ENCODE results near the gene SCAMP4.

Gene SCAMP4, protein sequence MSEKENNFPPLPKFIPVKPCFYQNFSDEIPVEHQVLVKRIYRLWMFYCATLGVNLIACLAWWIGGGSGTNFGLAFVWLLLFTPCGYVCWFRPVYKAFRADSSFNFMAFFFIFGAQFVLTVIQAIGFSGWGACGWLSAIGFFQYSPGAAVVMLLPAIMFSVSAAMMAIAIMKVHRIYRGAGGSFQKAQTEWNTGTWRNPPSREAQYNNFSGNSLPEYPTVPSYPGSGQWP

GRCh38 chr19:1905110-1905862 is at the start of gene SCAMP4, which contains the start of gene ADAT3:
Gene SCAMP4 (plus strand): TSS chr19:1905399. CDS start chr19:1915020, 9,621 bp downstream.
Gene ADAT3 (plus strand): TSS chr19:1905399. CDS start chr19:1912048, 6,649 bp downstream.
- peak; percentile 96 for DNase-seq

DNA sequence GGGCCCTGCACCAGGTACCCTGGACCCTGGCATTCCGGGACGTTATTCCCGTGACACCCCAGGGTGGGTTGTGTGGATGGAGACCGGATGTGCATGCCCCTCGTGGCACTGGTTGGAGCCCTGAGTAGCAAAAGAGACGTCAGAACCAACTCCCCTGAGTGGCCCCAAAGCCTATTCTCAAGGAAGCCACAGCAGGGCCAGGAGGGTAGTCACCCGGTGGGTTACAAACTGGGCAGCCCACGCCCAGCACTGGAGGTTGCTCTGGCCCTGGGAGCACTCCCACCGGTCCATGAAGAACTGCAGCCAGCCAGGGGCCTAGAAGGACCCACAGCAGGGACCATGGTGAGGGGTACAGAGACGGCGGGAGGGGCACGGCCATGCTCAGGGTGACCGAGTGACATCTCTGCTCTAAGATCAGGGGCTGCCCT is 49.4 kb upstream of the SCAMP4 start:
- DNase-seq = no peak

- no peak for DNase-seq
Measured at GRCh38 chr19:1856345-1856697, 48.9 kb upstream of the SCAMP4 start.

DNA sequence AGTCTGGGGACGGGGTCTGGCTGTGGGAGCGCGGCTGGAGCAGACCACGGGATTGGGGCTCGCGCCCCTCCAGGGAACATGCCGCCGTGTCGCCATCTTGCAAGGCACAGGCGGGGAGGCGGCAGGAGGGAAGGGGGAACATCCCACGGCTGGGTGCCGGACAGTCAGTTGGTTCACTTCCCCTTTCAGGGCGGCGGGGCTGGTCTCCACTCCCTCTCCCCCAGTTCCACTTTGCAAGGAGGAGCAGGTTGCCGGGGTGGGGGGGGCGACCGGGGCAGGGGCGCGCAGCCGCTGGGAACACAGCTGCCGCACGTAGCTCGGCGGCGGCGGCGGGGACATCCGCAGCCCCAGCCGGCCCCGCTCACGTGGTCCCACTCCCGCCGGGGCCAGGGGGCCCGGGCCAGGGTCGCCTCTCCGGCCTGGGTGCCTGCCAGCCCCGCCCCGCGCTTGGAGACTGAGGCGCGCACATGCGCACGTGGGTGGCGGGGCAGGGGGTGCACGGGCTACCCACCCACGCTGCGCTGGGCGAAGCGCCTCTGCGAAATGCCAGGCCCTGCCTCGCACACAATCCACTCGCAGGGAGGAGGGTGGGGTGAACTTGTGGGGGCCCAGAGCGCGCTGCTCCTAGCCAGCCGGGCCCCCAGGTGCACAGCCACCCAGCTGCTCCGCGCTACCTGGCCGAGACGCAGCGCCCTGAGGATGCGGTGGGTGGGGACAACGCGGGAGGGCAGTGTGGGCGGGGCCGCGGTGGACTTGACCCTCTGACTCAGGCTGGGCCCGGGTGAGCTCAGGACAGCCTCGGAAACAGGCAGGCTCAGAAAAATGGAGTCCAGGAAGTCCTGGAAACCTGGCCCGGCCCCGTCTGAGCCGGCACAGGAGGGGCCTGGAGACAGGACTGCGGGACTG is 48.2 kb upstream of the SCAMP4 start:
- DNase-seq = no peak

DNA sequence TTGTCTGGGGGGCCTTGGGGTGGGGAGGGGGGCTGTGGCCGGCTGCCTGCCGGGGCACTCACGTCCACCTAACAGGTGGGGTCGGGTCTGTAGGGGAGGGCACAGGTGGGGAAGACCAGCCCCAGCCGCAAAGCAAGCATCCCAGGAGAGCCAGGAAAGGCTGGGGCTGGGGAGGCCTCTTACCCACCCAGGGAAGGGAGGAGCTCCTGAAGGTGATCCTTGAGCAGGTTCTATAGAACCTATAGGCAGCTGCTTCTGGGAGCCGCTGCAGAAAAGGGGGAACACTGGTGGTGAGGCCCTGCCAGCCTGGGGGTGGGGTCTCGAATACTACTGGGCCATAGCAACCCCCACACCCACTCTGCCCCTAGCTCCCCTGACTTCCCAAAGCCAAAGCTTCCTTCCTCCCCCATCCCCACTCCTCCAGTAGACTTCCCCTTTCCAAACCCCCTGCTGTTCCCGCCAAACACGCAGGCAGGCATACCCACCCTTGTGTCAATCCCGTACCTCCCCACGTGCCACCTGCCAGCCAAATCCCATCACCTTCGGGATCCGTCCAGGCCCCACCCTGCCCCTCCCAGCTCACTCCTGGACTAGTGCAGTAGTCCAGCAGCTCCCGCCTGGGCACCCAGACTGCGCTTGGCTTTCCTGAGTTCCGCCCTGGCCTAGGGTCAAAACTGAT is 47.4 kb upstream of the SCAMP4 start:
- no peak for DNase-seq

- no peak for DNase-seq
Measured at GRCh38 chr19:1858412-1859081, 46.7 kb upstream of the SCAMP4 start.

- DNase-seq = no peak
Measured at GRCh38 chr19:1859331-1859781, 45.8 kb upstream of the SCAMP4 start.

DNA sequence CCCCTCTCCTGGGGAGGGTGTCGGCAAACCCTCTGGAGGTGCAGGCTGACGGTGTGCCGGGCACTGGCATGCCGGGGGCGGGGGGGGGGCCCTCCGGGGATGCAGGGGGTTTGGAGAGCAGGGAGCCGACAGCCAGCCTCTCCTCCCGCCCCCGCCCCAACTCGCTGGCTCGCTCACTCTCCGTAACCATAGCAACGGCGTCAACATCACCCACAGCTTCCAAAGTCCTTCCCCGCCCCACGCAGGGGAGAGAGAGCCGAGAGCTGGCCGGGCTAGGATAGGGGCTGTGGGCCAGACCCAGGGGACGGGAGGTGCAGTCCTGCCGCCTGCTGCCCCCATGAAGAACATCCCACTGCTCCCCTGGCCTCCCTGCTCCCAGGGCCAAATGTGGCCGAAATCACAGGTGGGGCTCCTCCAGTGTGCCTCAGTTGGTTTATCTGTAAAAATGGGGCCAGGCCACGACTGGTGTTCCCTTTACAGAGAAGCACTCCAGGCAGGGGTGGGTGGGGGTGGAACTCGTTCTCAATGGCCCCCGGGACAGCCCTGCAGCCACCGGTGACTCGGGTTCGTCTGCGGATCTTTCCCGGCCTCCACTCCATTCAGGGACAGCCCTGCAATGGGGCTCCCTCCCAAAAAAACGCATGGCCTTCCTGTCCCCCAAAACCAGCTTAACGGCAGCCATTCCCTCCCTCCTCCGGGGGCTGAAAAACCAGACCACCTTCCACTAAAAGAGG is 45.0 kb upstream of the SCAMP4 start:
- peak; percentile 48 for DNase-seq

- no peak for DNase-seq
Measured at GRCh38 chr19:1860821-1861598, 44.2 kb upstream of the SCAMP4 start.

GRCh38 chr19:1861599-1862031 is 43.6 kb upstream of the SCAMP4 start:
- DNase-seq = no peak

GRCh38 chr19:1862068-1862423 is 43.2 kb upstream of the SCAMP4 start:
- DNase-seq = no peak

GRCh38 chr19:1862424-1863327 is 42.5 kb upstream of the SCAMP4 start:
- DNase-seq = peak; percentile 21

DNA sequence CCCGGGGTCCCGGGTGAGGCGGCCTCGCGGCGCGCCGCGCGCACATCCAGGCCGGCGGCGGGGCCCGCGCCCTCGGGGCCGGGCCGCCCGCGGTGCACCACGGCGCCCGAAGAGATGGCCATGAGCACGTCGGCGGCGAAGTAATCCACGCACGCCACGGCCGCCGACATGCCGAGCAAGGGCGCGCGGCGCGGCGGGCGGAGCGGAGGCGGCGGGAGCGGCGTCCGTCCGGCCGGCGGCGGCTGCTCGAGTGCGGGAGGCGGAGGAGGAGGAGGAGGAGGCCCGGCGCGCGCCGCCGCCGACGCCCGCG is 41.9 kb upstream of the SCAMP4 start, which contains the start of gene KLF16:
Gene KLF16, minus strand, starts transcription at position 252 of the 310 bp plus-strand sequence. Its CDS starts 82 bp downstream, at position 170.
- DNase-seq = no peak

- peak; percentile 94 for DNase-seq
Measured at GRCh38 chr19:1863638-1864479, 41.3 kb upstream of the SCAMP4 start.

DNA sequence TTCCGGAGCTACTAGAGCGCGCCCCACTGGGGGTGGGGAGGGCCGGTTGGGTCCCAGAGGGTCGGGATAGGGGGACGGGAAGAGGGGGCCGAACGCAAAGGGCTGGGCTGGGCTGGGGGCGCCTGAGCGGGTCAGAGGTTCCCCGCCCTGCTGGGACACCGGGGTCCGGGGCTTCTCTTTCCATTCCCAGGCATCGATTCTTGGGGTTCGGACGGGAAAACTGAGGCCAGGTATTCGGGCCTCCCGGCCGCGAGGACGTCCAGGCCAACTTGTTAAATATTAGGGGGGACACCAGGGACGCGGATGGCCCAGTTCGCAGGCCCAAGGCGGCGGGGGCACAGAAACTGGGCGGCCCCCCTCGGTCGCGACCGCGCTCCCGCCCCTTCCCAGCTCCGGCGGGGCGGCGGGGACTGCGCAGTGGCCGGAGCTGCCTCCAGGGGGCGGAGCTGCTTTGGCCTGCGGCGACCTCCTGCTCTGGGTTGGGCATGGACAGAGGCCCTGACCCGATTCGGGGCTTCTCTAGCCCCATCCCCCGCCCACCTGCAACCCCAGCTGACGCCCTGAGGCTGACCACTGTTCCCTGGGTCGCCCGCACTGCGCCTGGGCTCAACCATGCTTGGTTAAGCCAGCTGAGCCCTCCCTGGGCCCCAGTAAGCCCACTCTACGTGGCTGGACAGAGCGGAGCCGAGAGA is 40.6 kb upstream of the SCAMP4 start:
- DNase-seq = peak; percentile 30

- no peak for DNase-seq
Measured at GRCh38 chr19:1865172-1866010, 39.8 kb upstream of the SCAMP4 start.

Data from NCI-H1436 (cell line).